Placental pericyte (primary cell): ENCODE data around the gene VAMP7. TPM values are rescaled to one million over a fixed set of nuclear protein-coding genes. Genes with fewer than 3 reads are reported as not detected.

Experiments
- small RNA-seq: library from RNA; depleted of rRNA; stranded (forward); fragments of <200 nt; gene quantifications from one replicate; pipeline ENCODE3, GENCODE V24; 2012; ENCODE audit warnings: low replicate concordance
- total RNA-seq: library from RNA; depleted of rRNA; stranded (reverse); fragments of >200 nt; gene quantifications from 2 replicates; pipeline ENCODE4 v1.2.3, GENCODE V29; 2012

VAMP7 gene, protein sequence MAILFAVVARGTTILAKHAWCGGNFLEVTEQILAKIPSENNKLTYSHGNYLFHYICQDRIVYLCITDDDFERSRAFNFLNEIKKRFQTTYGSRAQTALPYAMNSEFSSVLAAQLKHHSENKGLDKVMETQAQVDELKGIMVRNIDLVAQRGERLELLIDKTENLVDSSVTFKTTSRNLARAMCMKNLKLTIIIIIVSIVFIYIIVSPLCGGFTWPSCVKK
- total RNA-seq: 71.6 and 82.2 TPM in 2 replicates

GRCh38 chrX:155881158-155881993 is at the start of gene VAMP7:
Gene VAMP7 (plus strand): TSS chrX:155881345. CDS start chrX:155889467, 8,122 bp downstream.

Small RNA genes lying within 50 kb of the gene (small RNA-seq; reads per million reads assigned to genes)
- gene DPH3P2: not detected

Other genes starting within 250 kb of the VAMP7 start
- gene IL9R, start 116.4 kb downstream of the VAMP7 start, total RNA-seq: not detected in 2 replicates